GM12865 (cell line): ENCODE data around the gene TGFBRAP1.

Source experiments
- DNase-seq: peaks from one replicate; pipeline ENCODE4 v3.0.0; 2010; ENCODE audit warnings: low read depth
- H3K4me3 ChIP-seq: 2 replicates; pipeline ENCODE4 v1.5.1; 2011; ENCODE audit warnings: mild to moderate bottlenecking, low read depth, low read length, control low read depth
- CTCF ChIP-seq: IDR thresholded peaks from 2 replicates; pipeline ENCODE4 v1.5.1; 2011; ENCODE audit warnings: low read length, control low read depth, low read depth, inconsistent platforms; ENCODE audit not compliant: insufficient read depth; ENCODE audit errors: missing control alignments

The TGFBRAP1 gene

GRCh38 chr2:105325389-105325963 lies 4.1 kb downstream of the TGFBRAP1 start:
- no peak for DNase-seq
- no peak for TF ChIP-seq CTCF
- H3K4me3 ChIP-seq = no peak overlapping the region

- no peak for DNase-seq
- H3K4me3 ChIP-seq = no peak overlapping the region
- no peak for TF ChIP-seq CTCF
These were observed 4.8 kb downstream of the TGFBRAP1 start for GRCh38 chr2:105324732-105325131.

- no peak for DNase-seq
- H3K4me3 ChIP-seq = no peak overlapping the region
- TF ChIP-seq CTCF = no peak
These were observed 5.4 kb downstream of the TGFBRAP1 start for GRCh38 chr2:105324101-105324500.

GRCh38 chr2:105323111-105323510 lies 6.4 kb downstream of the TGFBRAP1 start:
- H3K4me3 ChIP-seq = no peak overlapping the region
- TF ChIP-seq CTCF = no peak
- DNase-seq = peak; percentile 11

GRCh38 chr2:105321875-105322646 lies 7.5 kb downstream of the TGFBRAP1 start:
- no peak overlapping the region for H3K4me3 ChIP-seq
- TF ChIP-seq CTCF = no peak
- DNase-seq = no peak

GRCh38 chr2:105320651-105321215 lies 8.8 kb downstream of the TGFBRAP1 start:
- TF ChIP-seq CTCF = no peak
- DNase-seq = no peak
- no peak overlapping the region for H3K4me3 ChIP-seq

- H3K4me3 ChIP-seq = no peak overlapping the region
- DNase-seq = no peak
- no peak for TF ChIP-seq CTCF
These were observed 11.6 kb downstream of the TGFBRAP1 start for GRCh38 chr2:105317937-105318336.
